Pons (tissue), 1 donor: Measurements from ENCODE around the gene IL17RE.
"Not testable (repeated sequence)": the region's sequence is repeated elsewhere in the genome, so short reads cannot be mapped to it uniquely, and the experiment has no call there.

Experiments
- DNase-seq: peaks from one replicate; pipeline ENCODE4 v3.0.0-alpha.2; 2016; ENCODE audit warnings: low spot score

Gene IL17RE

GRCh38 chr3:9933561-9934234, 31.1 kb downstream of the IL17RE start, which contains the start of gene CRELD1:
CRELD1 (plus strand) TSS chr3:9933834; CDS start chr3:9934439, 605 bp downstream.
- DNase-seq = peak; percentile 94

GRCh38 chr3:9934235-9934621, 31.6 kb downstream of the IL17RE start:
- no peak for DNase-seq

GRCh38 chr3:9934993-9935392, 32.3 kb downstream of the IL17RE start:
- DNase-seq = no peak

- no peak for DNase-seq
Observed at GRCh38 chr3:9935966-9936510, 33.4 kb downstream of the IL17RE start.

- DNase-seq = no peak
Observed at GRCh38 chr3:9937486-9938238, 35.0 kb downstream of the IL17RE start.

- no peak for DNase-seq
Observed at GRCh38 chr3:9938966-9939365, 36.3 kb downstream of the IL17RE start.

- DNase-seq = not testable (repeated sequence)
Observed at GRCh38 chr3:9939906-9940305, 37.3 kb downstream of the IL17RE start.

- no peak for DNase-seq
Observed at GRCh38 chr3:9940746-9941145, 38.1 kb downstream of the IL17RE start.

- DNase-seq = no peak
Observed at GRCh38 chr3:9942164-9942563, 39.5 kb downstream of the IL17RE start.

- DNase-seq = no peak
Observed at GRCh38 chr3:9942934-9943690, 40.5 kb downstream of the IL17RE start.

GRCh38 chr3:9944271-9944670, 41.6 kb downstream of the IL17RE start:
- no peak for DNase-seq

GRCh38 chr3:9945358-9945757, 42.7 kb downstream of the IL17RE start:
- DNase-seq = peak; percentile 26

- DNase-seq = peak; percentile 74
Observed at GRCh38 chr3:9946112-9947024, 43.7 kb downstream of the IL17RE start.

GRCh38 chr3:9947025-9947995, 44.7 kb downstream of the IL17RE start:
- peak; percentile 51 for DNase-seq

GRCh38 chr3:9948586-9948985, 45.9 kb downstream of the IL17RE start:
- no peak for DNase-seq

- no peak for DNase-seq
Observed at GRCh38 chr3:9949115-9949514, 46.5 kb downstream of the IL17RE start.

- no peak for DNase-seq
Observed at GRCh38 chr3:9949626-9950025, 47.0 kb downstream of the IL17RE start.

- no peak for DNase-seq
Observed at GRCh38 chr3:9951126-9951525, 48.5 kb downstream of the IL17RE start.

- DNase-seq = no peak
Observed at GRCh38 chr3:9951598-9951961, 48.9 kb downstream of the IL17RE start.
